HG03095 (cell line): ENCODE data around the gene BTBD2.

Source experiments
- ATAC-seq: cut with Tn5 transposase; IDR thresholded peaks from one replicate; pipeline ENCODE4 v1.9.1; 2021; ENCODE audit warnings: moderate library complexity; ENCODE audit not compliant: unreplicated experiment

Gene BTBD2

DNA sequence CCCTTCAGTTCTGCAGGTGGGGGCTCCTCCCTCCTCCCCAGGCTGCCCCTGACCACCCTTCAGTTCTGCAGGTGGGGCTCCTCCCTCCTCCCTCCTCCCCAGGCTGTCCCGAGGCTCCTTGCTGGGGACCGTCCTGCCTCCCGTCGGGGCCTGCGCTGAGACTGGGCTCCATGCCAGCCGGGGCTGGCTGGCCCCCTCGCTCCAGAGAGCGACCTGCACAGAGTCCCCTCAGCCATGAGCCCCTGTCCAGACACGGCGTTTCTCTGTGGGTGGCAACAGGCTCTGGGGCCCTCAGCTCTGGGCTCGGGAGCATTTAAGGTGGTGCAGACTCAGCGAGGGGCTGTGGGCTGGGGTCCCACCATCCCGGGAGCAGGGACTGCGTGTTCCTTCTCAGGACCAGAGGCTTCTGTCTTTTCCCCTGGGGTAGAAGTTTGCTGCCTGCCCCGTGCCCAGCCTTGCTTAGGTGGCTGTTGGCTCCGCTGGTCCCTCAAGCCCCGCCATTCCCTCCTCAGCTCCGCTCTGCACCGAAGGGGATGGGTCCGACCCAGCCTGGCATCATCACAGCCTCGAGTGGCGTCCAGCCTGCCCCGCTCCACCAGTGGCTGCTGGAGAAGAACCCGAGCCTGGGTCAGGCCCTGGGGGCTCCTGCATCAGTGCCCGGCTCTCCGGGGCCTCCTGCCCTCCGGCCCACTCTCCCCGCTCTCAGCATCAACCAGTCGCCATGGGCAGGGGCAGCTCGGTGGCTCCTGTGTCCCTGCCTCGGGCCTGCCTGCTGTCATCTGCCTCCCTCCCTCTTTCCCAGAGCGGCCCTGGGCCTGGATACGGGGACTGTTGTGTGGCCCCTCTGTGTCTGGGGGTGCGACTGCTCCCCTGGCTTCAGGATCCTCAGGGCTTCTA lies 47.0 kb downstream of the BTBD2 start:
- no peak for ATAC-seq

DNA sequence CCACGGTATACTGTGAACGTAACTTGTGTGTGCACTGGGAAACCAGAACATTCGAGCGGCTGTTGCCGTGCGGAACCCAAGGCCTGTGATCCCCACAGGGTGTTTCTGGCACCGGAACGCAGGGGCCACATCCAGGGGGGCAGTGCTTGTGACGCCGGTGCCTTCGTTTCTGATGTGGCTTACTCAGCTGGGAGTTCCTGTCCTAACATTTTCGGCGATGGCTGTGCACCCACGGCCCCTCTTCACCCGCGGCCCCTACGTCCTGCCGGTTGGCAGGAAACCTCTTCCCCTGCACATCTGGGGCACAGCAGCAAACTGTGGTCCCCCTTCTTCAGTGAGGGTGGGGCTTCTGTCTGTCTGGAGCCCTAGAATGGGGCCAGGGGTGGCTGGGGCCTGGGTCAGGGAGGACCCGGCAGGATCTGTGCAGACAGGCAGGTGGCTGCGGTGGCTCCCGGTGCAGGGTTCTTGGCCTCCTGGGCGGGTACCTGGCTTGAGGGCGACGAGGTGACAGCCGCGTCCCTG lies 48.4 kb downstream of the BTBD2 start:
- no peak for ATAC-seq

DNA sequence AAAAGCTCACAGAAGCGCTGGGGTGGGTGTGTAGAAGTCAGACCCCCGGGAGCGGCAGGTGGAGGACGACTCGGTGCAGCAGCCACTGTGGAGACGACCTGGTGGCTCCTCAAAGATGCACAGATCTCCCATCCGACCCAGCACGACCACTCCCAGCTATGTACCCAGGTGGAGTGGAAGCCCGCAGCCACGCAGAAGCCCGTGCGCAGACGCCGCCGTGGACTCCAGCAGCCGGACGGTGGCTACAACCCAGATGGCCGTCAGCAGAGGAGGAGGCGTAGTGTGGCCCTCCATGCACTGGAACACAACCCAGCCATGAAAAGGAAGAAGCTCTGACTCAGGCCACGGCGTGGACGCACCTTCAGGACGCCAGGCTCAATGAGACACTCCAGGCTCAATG lies 52.8 kb downstream of the BTBD2 start:
- ATAC-seq: no peak

DNA sequence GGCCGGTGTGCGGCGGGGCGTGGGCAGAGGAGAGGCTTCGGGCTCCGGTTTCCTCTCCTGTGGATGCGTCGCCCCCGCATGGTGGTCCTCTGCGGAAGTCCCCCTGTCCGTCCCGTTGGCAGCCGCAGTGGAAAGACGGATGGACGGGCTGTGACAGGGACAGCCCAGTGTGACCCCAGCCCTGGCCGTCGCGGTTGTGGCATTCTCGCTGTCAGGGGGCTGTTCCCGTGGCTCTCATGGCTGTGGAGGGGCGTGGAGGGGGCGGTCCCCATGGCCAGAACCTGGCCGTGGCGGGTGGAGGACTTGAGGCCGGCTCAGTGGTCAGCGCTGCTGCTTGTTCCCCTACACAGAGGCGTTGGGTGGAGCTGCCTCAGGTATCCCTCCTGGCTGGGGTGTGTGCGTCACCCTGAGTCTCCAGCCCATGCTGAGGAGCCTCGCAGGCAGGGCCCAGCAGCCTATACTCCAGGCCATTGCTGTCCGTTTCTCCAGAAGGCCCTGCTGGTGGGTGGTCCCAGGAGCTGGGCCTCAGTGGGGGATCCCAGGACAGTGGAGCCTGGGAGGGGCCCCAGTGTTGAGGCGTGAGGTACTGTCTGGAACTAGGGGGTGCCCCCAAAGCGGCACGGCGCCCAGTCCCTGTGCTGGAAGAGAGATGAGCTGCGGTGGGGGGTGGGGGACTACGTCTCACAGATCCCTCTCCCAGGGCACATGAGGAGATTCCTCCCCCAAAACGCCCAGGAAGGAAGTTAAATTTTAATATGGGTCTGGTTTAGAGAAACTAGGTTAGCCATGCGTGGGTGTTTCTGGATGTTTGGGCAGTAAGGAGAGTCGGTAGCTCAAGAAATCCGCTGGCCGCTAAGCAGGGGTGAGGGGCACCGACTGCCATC lies 54.3 kb downstream of the BTBD2 start:
- ATAC-seq: no peak

DNA sequence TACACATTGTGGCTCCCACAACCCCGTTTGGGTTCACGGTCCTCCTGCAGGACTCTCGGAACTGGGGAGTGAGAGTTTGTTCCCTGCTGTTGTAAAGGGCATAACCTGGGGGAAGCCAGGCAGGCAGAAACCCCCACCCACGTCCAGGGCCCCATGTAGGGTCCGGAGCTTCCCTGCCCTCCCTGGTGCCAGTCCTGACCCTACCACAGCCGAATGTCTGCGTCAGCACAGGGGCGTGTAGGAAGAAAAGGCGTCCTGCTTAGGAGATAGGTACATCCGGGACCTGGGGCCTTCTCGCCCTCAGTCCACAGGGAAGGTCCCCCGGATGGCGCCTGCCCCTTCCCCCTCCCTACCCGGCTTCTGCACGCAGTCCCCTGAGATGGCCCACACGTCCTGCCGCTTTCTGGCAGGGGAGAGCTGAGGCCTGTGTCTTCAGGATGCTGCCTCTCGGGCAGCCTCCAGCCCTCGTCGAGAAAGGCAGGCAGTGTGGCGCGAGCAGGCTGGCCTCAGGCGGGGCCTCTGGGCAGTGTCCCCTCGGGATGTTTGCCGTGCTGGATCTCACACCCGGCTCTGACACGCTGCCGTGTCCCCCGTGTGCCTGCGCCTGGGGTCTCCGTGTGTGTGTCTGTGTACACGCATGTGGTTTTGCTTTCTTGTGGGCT lies 55.5 kb downstream of the BTBD2 start:
- no peak for ATAC-seq

DNA sequence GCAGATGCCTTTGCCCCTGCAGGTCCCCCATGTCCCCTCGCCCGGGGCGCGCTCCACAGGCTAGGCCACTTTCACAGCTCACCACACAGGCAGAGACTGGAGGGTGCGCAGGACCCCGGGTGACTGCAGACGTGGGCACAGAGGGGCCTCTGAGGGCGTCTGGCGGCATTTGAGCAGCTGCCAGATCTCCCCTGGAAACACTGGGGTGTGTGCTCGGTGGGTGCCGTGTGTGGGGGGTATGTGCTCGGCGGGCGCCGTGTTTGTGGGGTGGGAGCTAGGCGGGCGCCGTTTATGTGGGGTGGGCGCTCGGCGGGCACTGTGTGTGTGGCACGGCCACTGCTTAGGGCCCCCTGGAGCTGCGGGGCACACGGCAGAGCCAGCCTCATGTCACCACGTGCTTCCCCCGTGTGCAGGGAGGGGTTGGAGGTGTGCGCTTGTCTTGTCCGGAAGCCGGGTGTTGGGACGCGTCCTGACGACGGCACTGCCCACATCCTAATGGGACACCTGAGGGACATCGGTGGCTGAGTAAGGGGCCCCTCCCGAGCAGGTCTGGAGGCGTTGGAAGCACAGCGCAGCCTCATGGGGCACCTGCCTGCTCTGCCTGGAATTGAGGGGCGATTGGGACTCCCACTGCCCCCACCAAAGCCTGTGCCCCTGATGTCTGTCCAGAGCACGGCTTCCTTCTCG lies 57.8 kb downstream of the BTBD2 start:
- no peak for ATAC-seq

DNA sequence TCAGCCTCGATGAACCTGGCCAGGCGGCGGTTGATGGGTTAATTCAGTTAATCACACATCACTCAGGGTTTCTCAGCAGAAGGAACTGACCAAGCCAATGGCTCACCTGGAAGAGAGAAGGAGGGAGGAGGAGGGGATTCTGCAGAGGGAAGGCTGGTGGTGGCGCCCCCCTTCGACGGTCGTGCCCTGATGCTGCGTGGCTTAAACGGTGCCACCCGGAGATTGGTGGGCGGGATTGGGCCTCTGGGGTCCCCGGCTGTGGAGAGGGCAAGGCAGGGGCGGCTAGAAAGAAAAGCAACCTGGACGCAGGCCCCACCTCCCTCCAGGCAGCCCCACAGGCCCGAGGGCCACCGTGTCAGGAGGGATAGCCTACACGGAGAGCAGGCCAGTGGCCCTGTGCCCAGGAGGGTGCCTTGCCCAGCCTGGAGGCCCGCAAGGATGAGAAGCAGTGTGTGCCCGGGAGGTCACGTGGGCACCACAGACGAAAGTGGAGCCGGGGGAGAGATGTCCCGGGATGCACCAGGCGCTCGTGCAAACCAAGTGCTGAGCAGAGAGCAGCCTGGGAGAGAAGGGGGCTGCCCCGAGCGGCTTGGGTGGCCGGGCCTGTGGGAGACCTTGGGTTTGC lies 58.5 kb downstream of the BTBD2 start:
- no peak for ATAC-seq

DNA sequence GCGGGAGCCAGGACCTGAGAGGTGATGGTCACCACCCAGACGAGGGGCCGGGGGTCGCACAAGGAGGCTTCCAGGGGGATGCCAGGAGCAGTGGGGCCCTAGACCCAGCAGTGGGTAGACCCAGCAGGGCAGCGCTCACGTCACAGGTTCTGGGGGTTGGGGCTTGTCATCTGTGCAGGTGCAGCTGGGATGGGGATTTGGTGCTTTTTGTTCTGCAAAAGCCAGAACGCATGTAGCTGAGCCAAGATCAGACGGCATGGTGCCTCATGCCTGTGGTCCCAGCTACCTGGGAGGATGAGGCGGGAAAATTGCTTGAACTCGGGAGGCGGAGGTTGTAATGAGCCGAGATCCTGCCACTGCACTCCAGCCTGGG lies 59.4 kb downstream of the BTBD2 start:
- ATAC-seq: no peak

DNA sequence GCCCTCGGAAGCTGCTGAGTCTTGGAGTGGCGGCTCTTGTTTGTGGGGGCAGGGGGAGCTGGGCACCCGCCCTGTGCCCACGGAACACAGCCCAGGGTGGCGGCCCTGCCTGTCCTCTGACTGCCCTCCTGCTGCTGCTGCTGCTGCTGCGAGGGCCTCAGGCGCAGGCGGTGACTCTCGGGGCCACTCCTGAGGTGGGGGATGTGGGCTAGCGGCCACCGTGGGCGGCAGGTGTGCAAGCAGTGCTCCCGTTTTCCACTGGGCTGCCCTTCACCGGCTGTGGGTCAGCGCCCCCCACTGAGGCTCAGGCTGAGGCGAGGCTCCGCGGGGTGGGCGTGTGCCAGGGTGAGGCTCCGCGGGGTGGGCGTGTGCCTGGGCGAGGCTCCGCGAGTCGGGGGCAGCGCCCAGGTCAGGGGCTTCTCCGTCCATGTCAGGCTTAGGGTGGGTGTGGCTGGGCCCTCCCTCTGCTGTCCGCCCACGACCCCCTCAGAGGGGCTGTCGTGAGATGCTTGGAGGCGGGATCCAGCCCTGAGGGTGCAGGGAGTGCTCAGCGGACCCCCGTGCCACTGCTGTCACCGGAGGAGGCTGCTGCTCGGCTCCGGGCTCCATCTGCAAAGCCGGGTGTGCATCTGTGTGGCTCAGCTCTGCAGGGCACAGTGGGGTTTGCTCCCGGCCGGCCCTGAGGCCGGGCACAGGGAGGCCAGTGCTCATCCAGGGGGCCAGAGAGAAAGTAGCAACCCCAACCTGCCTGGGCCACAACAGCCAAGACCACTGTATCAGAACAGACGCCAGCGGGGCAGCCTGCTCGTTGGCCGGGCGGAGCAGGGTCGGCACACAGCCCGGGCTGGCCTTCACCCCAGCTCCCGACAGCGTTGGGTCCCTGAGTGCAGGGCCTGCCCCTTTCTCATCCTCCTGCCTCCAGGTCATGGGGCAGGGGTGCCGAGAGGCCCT lies 60.1 kb downstream of the BTBD2 start:
- ATAC-seq: no peak

DNA sequence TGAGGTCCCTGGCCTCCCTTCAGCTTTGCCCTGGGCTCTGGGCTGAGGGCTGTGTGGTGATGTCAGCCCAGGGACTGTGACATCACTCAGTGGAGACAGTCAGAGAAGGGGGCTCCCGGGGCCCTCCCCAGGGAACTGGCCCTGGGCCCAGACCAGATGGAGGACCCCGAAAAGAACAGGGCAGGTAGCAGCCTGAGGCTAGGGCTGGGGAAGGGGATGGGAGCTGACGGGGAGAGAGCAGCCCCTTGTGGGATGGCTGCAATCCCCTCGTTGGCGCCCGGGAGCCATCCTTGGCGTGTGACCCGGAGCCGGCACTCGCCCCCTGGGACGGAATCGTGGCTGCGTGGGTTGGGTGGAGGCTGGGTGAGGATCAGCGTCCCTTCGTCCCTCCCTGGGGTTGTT lies 61.0 kb downstream of the BTBD2 start:
- ATAC-seq: no peak

DNA sequence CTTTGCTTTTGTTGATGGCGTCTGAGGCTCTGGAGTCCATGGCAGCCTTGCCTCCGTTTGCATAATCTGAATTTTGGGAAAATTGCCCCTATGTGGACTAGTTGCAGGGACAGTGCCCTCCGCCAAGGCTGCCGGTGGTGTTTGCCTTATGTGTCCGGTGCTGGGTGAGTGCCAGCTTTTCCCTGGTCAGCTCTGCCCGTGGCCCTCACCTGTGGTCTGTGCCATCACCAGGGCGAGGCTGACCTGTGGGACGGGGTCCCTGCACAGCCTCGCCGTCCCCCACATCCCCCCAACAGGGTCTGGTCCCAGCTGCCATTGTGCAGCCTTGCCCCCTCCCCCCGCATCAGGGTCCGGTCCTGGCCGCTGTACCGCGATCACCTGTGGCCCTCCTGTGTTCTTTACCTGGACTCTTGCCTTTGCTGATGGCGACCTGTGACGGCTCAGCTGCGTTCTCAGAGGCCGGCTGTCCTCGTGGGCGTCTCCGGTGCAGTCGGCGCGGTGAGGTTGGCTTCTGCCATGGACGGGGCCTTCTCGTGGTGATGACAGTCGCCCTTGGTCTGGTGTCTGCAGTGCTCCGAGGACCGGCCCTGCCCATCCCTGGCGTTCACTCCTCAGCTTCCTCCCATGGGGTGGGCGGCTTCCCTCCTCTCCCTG lies 61.9 kb downstream of the BTBD2 start:
- ATAC-seq: no peak

DNA sequence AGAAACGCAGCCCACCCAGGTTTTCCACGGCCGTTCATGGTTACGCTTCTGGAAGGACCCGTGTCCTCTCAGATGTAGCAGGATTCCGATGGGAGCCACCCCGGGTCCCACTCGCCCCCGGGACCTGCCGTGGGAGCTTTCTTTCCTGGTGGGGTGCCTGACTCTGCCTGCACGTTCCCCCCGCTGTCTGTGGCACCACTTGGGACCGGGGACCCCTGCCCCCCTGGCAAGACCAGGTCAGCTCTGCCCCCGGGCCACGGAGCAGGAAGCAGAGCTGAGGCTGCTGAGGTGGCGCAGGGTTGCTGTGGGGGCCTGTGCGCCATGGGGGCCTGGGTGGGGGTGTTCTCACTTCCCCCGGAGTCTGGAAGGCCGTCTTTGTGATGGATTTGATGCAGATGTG lies 62.5 kb downstream of the BTBD2 start:
- ATAC-seq: no peak

DNA sequence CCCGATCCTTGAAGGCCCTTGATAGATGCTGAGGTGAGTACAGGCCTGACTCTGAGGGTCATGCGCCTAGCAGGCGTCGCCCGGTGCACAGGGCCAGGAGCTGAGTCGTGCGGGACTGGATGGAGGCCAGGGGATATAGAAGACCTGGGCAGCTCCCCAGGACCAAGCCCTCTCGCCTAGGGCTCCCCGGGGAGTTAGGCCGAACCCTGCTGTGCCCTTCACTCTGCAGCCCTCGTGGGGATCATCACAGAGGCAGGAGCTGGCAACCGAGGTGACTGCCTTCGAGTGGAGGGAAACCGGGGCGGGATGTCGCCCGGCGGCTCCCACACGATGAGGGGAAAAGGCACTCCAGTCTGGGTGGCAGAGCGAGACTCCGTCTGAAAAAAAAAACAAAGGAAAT lies 62.9 kb downstream of the BTBD2 start:
- no peak for ATAC-seq

DNA sequence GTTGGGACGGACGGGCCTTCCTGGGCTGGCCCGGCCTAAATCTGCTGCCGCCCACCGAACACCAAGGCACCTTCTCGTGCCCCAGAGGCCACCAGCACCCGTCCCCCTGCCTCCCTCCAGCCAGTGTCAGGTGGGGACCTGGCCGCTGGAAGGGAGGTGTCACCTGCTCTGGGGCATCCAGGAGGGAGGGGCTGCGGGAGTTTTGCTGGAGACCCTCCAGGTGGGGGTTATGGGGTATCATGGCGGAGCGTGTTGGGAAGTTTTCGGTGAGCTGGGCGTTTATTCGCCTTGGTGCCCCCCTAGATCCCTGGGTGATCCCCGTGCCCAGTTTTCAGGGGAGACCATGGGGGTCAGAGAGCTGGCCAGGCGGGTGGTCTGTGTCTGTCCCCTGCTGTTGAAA lies 64.9 kb downstream of the BTBD2 start:
- ATAC-seq: no peak

DNA sequence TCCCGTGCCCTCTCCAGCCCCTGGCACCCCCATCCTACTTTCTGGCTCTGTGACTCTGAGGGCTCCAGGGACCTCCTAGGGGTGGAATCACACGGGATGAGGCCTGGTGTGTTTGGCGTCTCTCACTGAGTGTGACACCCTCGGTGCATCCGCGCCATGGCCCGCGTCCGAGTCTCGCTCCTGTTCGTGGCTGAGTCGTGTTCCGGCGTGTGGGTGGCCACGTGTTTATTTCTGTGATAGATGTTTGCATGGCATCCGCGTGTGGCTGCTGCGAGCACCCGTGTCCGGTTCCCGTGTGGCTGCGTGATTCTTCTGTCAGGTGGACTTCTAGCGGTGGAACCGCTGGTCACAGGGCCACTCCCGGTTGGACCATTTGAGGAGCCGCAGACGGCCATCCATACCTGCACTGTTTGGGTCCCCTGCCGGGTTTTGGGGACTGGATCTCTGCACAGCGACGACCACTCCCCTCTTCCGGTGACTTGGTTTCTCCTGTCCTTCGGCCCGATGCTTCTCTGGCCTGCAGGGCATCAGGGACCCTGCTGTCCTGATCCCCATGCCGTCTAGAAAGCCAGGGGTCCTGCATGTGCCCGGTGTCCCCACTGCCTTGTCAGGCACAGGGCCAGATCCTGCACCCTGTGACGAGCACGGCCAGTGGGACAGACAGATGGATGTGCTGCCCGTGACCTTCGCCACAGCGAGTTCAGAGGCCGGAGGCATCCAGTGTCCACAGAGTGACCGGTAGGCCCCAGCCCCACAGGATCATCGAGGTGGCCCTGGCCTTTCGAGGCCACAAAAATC lies 66.0 kb downstream of the BTBD2 start:
- ATAC-seq: no peak

DNA sequence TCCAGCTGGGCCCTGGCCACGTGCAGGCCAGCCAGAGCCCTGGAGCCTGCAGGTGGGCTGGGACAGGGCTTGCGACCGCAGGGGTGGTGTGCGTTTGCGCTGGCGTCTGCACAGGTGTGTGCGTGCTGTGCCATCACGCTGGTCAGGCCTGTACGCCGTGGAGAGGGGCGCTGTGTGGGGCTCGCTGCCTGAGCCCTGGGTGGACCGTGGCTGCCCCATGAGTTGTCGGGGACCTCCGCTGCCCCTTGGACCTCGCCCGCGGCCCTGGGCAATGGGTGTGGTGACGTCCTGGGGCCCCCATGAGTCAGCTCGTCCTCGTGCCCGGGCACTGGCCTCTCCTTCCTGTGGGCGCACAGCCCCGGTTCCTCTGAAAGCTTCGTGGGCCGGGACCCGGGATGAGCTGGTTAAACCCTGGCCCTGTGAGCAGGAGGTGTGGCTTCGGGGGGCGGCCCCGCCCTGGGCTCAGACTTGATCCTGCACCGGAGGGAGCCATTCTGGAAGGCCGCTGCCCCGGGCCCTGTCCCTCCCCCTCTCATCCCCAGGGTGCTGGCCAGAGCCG lies 67.8 kb downstream of the BTBD2 start:
- ATAC-seq: no peak

DNA sequence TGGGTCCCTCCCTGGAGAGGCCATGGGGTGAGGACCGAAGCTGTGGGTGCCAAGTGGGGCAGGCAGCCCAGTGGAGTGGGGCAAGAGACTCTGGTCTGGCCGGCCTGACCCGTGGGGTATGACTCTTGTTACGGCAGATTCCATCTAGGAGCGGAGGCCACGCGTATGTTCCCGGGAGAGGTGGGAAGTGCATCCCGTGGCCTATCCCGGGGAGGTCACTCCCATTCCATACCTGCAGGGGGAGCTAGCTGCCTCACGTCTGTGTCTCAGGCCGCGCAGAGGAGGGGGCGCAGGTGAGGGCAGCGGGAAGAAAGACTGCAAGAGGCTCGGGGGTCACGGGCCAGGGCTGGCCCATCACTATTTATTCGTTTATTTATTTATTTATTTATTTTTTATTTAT lies 69.6 kb downstream of the BTBD2 start:
- no peak for ATAC-seq
